Stimulated activated CD8-positive, alpha-beta memory T cell treated with anti-CD3 and anti-CD28 coated beads, Interleukin-7, amount 100 ng/mL, for 4 hours (primary cell): ENCODE data around the gene KSR2.
A peak's percentile ranks its signal among the peaks of the same experiment; 100 is the strongest.
"Not testable (repeated sequence)": the region's sequence is repeated elsewhere in the genome, so short reads cannot be mapped to it uniquely, and the experiment has no call there.

Experiments
- DNase-seq, 2 donors: peaks; one replicate each; pipeline ENCODE4 v3.0.0-alpha.2; 2020; ENCODE audit warnings: low read depth in 2 of 2

Gene KSR2

DNA sequence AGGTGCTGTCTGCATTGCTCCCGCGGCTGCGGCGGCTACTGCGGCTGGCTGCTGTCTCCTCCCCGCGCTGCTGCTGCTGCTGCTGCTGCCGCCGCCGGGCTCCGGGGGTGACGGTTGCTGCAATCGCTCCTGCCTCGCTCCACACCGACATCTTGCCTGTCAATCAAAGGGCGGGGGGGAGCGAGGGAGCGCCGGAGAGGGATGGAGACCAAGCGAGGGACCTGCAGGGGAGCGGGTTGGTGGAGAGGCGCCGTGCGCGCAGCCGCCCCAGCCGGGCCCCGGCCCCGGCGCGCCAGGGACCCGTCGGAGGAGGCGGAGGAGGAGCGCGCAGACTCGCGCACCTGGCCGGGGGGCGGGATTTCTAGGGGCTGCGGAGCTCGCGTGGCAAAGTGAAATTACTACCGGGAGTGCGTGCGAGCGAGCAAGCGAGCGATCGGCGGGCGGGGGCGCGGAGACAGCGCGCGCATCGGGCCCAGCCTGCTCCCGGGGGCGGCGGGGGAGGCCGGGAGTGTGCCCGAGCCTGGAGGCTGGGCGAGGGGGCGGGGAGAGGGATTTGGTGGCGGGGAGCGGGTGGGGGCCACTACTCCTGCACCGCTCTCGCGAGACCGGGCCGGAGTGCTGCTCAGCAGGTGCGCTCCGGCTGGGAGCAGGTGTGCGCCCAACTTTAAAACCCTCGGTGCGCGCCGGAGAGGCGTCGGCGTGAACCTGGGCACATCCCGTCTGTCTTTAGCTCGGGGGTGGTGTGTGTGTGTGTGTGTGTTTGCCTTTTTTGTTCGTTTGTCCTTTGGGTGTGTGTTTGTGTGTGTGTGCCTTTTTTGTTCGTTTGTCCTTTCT lies at the start of gene KSR2:
KSR2 (minus strand) TSS at position 165 of the 834 bp plus-strand sequence. CDS start 735 bp downstream, outside the sequence.
- DNase-seq, result peak; percentile 7 to 26

DNA sequence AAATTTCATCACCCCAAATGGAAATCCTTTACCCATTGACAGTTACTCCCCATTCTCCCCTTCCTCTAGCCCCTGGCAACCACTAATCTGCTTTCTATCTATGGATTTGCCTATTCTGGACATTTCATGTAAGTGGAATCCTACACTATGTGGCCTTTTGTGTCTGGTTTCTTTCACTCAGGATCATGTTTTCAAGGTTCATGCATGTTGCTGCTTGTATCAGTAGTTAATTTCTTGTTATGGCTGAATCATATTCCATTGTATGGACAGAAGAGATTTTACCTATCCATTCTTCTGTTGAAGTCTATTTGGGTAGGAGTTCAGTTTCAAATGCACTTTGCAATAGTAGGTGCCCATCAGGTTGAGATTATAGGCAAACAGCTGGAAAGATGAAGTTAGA lies 49.1 kb upstream of the KSR2 start:
- DNase-seq, result no peak

- peak; percentile 94 to 97 for DNase-seq
Measured at GRCh38 chr12:118016424-118017264, 47.9 kb upstream of the KSR2 start, which contains the start of gene RFC5. RFC5 (plus strand) TSS chr12:118016703; CDS start chr12:118016828, 125 bp downstream.

DNA sequence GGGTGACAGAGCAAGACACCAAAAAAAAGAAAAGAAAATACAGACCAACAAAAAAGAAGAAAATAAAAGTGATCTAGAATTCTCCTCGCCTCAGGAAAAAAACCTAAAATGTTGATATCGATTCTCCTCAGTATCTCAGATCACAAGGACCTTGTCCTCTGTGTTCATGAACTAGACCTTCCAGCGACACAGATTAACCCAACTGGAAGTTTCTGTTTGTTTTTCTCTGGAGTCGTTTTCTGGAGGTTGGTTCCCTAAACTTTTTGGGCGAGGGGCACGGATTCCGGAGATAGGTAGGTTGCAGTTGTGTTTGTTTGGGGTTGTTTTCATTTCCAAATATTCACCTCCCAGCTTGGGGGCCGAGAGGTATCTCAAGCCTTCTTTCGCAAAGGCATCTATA lies 47.2 kb upstream of the KSR2 start:
- DNase-seq, result no peak

DNA sequence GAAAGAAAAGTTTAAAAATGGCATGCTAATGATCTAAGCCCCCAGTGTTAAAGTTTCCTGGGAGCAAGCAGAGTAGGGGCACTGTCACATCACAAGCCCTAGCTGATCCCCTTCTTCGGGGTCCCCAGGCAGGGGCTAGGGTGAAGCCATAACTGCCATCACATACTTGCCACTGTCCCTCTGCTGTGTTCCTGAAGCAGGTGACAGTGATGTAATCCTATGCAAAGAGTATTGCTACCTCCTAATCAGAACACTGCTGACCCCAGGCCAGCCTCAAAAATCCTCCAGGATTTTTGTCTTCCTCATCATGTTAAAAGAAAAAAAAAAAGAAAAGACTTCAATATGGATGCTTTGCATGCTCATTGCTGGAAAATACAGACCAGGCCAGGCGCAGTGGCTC lies 46.5 kb upstream of the KSR2 start:
- no peak for DNase-seq

DNA sequence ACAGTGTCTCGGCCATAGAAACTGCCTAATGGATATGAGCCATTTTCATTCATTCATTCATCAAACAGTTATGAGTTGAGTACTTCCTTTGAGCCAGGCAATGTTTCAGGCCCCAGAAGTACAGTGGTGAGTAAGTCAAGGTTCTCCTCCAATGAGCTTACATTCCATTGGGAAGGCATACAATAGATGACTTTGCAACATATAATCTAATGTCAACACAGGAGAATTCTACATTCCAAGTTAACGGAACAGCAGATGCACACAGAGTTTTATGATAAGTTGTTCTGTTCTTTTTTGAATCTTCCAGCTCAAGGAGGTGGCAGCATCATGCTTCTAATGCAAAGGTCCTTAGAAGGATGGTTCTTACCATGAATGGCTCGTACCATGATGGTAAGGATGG lies 44.5 kb upstream of the KSR2 start:
- DNase-seq, result no peak

DNA sequence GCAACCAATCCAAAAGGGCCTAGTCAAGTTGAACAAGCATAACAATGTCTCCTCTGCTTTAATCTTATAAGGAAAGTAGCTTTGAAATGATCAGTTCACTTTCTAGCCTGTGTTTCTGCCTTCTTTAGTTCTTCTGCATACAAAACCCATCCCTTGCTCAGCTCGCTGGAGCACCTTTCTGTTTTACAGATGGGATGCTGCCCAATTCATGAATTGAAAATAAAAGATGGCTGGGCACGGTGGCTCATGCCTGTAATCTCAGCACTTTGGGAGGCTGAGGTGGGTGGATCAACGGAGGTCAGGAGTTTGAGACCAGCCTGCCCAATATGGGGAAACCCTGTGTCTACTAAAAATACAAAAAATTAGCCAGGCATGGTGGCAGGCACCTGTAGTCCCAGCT lies 43.2 kb upstream of the KSR2 start:
- DNase-seq, result no peak

- no peak for DNase-seq
Measured at GRCh38 chr12:118011377-118011776, 42.6 kb upstream of the KSR2 start.

DNA sequence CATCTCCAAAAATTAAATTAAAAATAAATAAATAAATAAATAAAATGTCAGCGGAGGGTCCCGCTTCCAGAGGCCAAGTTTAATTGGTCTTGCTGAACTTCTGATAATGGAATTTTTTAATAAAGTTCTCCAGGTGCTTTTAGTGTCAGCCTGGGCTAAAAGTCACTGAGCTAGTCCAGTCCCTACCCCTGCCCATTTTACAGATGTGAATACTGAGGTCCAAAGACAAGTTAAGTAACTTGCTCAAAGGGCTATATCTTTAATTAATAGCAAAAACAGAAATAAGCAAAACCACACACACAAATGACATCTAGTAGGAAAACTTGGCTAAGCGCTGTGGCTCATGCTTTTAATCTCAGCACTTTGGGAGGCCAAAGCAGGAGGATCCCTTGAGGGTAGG lies 42.1 kb upstream of the KSR2 start:
- no peak for DNase-seq

DNA sequence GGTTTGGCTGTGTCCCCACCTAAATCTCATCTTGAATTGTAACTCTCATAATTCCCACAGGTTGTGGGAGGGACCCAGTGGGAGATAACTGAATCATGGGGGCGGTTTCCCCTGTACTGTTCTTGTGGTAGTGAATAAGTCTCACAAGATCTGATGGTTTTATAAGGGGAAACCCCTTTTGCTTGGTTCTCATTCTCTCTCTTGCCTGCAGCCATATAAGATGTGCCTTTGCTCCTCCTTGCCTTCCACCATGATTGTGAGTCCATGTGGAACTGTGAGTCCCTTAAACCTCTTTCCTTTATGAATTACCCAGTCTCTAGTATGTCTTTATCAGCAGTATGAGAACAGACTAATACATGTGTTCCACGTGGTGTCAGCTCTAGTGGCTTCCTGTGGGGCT lies 31.0 kb upstream of the KSR2 start:
- not testable (repeated sequence) for DNase-seq

GRCh38 chr12:117998719-117999118 lies 29.9 kb upstream of the KSR2 start:
- no peak for DNase-seq

DNA sequence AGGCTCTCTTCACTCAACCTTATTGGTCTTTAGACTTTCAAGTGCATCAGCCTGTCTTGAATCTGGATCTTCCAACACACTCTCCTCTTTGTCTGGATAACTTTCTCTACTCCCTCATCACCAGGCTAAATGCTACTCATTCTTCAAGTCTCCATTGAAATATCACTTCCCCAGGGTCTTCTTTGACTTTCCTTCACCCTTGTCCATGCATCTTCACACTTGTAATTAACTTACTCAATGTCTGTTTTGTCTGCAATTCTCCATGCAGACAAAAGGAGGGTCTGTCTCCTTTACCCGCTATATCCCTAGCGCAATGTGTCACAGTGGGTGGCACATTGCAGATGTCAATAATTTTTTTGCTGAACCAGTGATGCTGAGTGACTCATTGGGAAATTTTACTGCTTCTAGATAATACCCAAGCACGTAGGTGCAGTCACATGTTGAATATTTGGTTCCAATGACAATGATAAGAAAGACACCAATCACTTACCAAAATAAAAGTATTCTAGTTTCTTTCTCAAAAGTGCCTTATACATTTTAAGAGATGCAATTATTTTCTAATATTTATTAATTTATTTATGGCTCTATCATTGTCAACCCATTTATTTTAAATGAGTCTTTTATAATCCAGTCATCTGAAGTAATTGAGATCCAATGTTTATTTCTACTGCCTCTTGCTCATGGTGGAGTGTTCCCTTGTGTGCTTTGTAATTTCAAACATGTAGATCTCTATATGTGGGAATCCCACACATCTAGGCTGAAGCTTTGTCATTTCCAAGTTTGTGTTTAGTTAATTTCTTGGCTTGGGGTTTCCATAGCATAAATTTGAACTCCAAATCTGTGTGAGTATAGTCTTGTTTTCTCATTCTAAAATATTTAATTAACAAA lies 26.0 kb upstream of the KSR2 start:
- DNase-seq, result no peak

- no peak for DNase-seq
Measured at GRCh38 chr12:117986705-117987469, 18.1 kb upstream of the KSR2 start.

DNA sequence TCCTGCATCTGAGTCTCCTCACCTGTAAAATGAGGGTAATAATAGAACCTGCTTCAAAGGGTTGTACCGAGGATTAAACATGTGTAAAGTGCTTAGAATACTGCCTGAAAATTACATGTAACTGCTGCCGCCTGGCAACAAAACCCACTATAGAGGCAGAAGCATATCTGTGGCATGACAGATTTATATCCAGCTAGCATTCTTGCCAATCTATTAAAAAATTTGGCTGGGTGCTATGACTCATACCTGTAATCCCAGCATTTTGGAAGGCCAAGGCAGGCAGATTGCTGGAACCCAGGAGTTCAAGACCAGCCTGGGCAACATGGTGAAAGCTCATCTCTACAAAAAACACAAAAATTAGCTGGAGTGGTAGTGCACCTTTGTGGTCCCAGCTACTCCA lies 16.4 kb upstream of the KSR2 start:
- DNase-seq, result no peak

DNA sequence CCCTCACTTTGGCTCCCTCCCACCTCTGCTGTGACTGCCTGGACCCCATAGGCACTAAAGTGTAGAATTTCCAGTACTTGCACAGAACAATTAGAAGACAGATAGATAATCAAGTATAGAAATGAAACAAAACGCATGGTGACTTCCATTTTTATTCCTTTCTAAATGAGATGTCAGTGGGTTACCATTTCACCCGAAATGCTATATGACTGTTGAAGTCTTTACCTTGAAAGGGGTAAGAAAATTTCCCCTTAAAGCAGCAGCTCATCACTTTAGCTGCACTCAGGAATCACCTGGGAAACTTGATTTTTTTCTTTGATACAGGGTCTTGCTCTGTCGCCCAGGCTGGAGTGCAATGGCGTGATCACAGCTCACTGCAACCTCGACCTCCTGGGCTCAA lies 12.5 kb upstream of the KSR2 start:
- no peak for DNase-seq

GRCh38 chr12:117980616-117981015 lies 11.8 kb upstream of the KSR2 start:
- DNase-seq, result no peak

GRCh38 chr12:117977373-117977772 lies 8.6 kb upstream of the KSR2 start:
- no peak for DNase-seq

- DNase-seq, result no peak
Measured at GRCh38 chr12:117975006-117975405, 6.2 kb upstream of the KSR2 start.

DNA sequence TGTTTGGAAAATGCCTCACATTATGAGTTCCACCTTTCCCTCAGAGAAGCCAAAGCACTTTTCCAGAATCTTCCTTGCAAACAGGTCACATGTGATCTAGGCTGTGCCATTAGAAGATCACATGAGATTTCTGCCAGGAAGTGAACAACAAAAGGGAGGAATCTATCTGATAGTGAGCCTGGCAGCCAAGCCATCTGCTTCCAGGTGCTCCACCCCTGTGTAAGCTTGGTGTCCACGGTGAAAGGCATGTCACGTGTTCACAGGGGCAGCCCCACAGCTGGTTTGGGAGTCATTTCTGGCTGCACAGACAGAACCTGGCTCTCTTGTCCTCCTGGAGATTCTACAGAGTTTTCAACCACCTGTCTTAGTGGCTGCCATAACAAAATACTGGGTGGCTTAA lies 3.5 kb upstream of the KSR2 start:
- no peak for DNase-seq

GRCh38 chr12:117970334-117970733 lies 1.5 kb upstream of the KSR2 start:
- DNase-seq, result no peak

DNA sequence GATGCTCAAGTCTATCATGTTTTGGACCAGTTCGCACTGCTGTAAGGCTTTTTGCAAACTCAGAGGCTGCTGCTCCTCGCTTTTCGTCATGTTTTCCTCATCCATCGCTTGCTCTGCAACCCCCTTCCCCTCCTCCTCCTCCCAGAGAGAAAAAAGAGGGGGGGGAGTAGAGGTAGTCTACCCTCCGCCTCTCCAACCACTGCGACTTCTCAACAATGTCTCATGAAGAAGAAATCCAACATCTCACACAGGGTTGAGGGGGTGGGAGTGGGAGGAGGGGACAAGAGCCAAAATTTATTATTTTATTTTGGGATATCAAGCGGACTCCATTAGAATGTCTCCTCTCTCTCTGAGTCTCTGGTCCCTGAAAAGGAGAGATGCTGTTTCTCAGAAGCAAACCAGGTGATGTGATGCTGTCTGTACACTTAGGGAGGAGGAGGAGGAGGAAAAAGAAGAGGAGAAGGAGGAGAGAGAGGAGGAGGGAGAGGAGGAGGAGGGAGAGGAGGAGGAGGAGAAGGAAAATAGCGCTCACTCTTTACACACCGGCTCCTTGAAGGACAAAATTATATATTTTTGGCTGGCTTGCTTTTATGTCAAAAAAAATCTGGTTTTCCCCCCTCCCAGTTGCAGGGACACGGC lies 520 bp downstream of the KSR2 start:
- no peak for DNase-seq
